Upper lobe of left lung (tissue), 6 donors: Measurements from ENCODE around the gene IPMK. TPM values are rescaled to one million over a fixed set of nuclear protein-coding genes. Genes with fewer than 3 reads are reported as not detected.

ENCODE experiments used
- ATAC-seq, 2 donors: fragments of 200-7000 bp; cut with Tn5 transposase; one replicate each; pipeline ENCODE4 v1.9.1; 2022; ENCODE audit warnings: mild to moderate bottlenecking in 2 of 2, moderate library complexity in 2 of 2; ENCODE audit not compliant: low FRiP score in 2 of 2
- DNase-seq, 2 donors: peaks; one replicate each; pipeline ENCODE4 v3.0.0-alpha.2; 2019 to 2020
- H3K27ac ChIP-seq, 4 donors: fragments of 200-600 bp; sonication (generic); one replicate each; pipeline ENCODE4 v1.5.1; 2016 to 2019
- H3K27me3 ChIP-seq, 4 donors: fragments of 200-600 bp; sonication (generic); one replicate each; pipeline ENCODE4 v1.5.1; 2017 to 2019
- H3K36me3 ChIP-seq, 4 donors: fragments of 200-600 bp; sonication (generic); one replicate each; pipeline ENCODE4 v1.5.1; 2016 to 2019
- H3K4me1 ChIP-seq, 4 donors: fragments of 200-600 bp; sonication (generic); one replicate each; pipeline ENCODE4 v1.5.1; 2018 to 2019
- H3K4me3 ChIP-seq, 4 donors: fragments of 200-600 bp; sonication (generic); one replicate each; pipeline ENCODE4 v1.5.1; 2017 to 2019; ENCODE audit warnings: mild to moderate bottlenecking in 2 of 4, moderate library complexity in 1 of 4
- H3K9me3 ChIP-seq, 4 donors: fragments of 200-600 bp; sonication (generic); one replicate each; pipeline ENCODE4 v1.5.1; 2018 to 2019
- EP300 ChIP-seq, 4 donors: sonication (generic); formaldehyde crosslinking; IDR thresholded peaks; one replicate each; pipeline ENCODE4 v1.5.1; 2017; ENCODE audit warnings: antibody characterized with exemption in 4 of 4, control low read depth in 2 of 4
- POLR2A ChIP-seq, 4 donors: fragments of 450-650 bp; IDR thresholded peaks; one replicate each; pipeline ENCODE4 v1.5.1; 2016 to 2017; ENCODE audit warnings: antibody characterized with exemption in 4 of 4, mild to moderate bottlenecking in 2 of 4
- POLR2AphosphoS5 ChIP-seq, 2 donors: sonication (generic); formaldehyde crosslinking; IDR thresholded peaks; one replicate each; pipeline ENCODE4 v1.5.1; 2017; ENCODE audit warnings: antibody characterized with exemption in 2 of 2
- WGBS, 2 donors: methylation state at CpG; one replicate each; pipeline ENCODE4 v1.1.5; 2017 to 2018; 5-methylcytosine and 5-hydroxymethylcytosine counted together
- total RNA-seq, 6 donors: library from RNA; depleted of rRNA in 4 of 6; stranded (reverse); fragments of >200 nt in 4 of 6; gene quantifications; one replicate each; pipeline versions ENCODE4 v1.1.0 to v1.2.1, GENCODE V29; 2016 to 2021
- TF ChIP-seq, protein P1 (sequence below), 6 experiments: fragments of 450-650 bp in 4 of 6; fragments of 200-600 bp in 2 of 6; sonication (generic) in 2 of 6; IDR thresholded peaks; one replicate each; pipeline ENCODE4 v1.5.1; 2016 to 2019; ENCODE audit warnings: antibody characterized with exemption in 6 of 6
- donor health status: DM: no; HTN: no; CAD: no; lungs with moderate emphysema.
- donor health status: DM: no; HTN: yes; CAD: no; lungs with severe emphysema.

Gene IPMK
- total RNA-seq, 6 donors from 2014 or later = 2.6 to 10.7 (median 5.7) TPM

DNA sequence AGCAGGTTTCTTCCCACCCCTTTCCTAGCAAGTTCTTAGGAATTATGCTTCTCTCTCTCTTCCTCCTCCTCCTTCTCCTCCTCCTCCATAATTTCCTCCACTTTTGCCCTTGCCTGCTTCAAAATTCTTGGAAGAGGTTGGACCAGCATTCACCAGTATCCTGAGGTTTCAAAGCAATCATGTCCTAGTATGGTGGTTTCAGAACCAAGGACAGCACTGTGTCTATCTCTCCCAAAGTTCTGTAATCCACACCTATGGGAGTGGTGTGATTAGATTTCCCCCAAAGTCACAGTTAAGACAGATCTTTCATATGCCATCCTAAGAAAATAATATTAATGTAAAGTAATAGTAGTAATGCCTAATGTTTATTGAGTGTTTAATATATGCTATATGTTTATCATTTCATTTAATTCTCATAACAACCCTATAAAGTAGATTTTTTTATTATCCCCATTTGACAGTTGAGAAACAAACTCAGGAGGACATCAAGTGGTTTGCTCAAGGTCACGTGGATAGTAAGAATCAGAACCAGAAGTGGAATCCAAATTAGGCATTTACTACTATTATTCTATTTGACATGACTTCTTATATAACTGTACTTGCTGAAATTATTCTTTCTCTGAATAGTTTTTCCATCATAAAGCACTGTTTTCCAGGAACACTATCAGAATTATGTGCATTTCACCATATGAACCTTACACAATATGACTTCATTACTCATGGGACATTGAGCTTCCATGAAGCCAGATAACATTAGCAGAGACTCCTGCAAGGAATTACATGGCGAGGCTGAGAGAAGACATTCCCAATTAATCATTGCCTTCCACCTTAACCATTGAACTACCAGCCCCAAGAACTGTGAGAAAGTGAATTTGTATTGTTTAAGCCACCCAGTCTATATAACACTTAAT lies 91.4 kb downstream of the IPMK start:
- no peaks in the 10 kb centered on the region for H3K4me1 ChIP-seq
- TF ChIP-seq POLR2AphosphoS5 (IDR thresholded peaks at IDR 0.05) = no peak
- TF ChIP-seq, protein P1, sequence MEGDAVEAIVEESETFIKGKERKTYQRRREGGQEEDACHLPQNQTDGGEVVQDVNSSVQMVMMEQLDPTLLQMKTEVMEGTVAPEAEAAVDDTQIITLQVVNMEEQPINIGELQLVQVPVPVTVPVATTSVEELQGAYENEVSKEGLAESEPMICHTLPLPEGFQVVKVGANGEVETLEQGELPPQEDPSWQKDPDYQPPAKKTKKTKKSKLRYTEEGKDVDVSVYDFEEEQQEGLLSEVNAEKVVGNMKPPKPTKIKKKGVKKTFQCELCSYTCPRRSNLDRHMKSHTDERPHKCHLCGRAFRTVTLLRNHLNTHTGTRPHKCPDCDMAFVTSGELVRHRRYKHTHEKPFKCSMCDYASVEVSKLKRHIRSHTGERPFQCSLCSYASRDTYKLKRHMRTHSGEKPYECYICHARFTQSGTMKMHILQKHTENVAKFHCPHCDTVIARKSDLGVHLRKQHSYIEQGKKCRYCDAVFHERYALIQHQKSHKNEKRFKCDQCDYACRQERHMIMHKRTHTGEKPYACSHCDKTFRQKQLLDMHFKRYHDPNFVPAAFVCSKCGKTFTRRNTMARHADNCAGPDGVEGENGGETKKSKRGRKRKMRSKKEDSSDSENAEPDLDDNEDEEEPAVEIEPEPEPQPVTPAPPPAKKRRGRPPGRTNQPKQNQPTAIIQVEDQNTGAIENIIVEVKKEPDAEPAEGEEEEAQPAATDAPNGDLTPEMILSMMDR (IDR thresholded peaks at IDR 0.05) = no peak
- TF ChIP-seq EP300 (IDR thresholded peaks at IDR 0.05) = no peak
- TF ChIP-seq POLR2A (IDR thresholded peaks at IDR 0.05) = no peak
- ATAC-seq (no peak), DNase-seq (no peak)
- H3K27me3 ChIP-seq = no peaks in the 10 kb centered on the region
- 23 to 32% methylated on average over 2 of the region's 2 CpGs for WGBS, 2 donors
- no peaks in the 10 kb centered on the region for H3K36me3 ChIP-seq
- H3K9me3 ChIP-seq = no peaks in the 10 kb centered on the region
- no peak overlapping the region for H3K4me3 ChIP-seq
- H3K27ac ChIP-seq = no peak overlapping the region

- Histone ChIP-seq H3K27ac (no peak overlapping the region), H3K36me3 (no peaks in the 10 kb centered on the region), H3K4me3 (no peak overlapping the region), H3K27me3 (no peaks in the 10 kb centered on the region), H3K4me1 (no peaks in the 10 kb centered on the region), H3K9me3 (no peaks in the 10 kb centered on the region)
- DNase-seq = no peak
- WGBS, 2 donors = 90 to 93% methylated on average over 5 of the region's 5 CpGs
- TF ChIP-seq EP300 (IDR thresholded peaks at IDR 0.05) = no peak
- TF ChIP-seq POLR2AphosphoS5 (IDR thresholded peaks at IDR 0.05) = no peak
- TF ChIP-seq POLR2A (IDR thresholded peaks at IDR 0.05) = no peak
- TF ChIP-seq, protein P1 (IDR thresholded peaks at IDR 0.05) = no peak
- no peak for ATAC-seq
Measured at GRCh38 chr10:58174831-58175230, 92.9 kb downstream of the IPMK start.

GRCh38 chr10:58173391-58173790 lies 94.3 kb downstream of the IPMK start:
- H3K9me3 ChIP-seq = no peaks in the 10 kb centered on the region
- no peaks in the 10 kb centered on the region for H3K27me3 ChIP-seq
- no peaks in the 10 kb centered on the region for H3K4me1 ChIP-seq
- H3K4me3 ChIP-seq = no peak overlapping the region
- DNase-seq = no peak
- H3K36me3 ChIP-seq = no peaks in the 10 kb centered on the region
- H3K27ac ChIP-seq = no peak overlapping the region
- 62 to 69% methylated on average over 2 of the region's 2 CpGs for WGBS, 2 donors
- no peak for ATAC-seq
- TF ChIP-seq, protein P1 (IDR thresholded peaks at IDR 0.05) = no peak
- TF ChIP-seq POLR2A (IDR thresholded peaks at IDR 0.05) = no peak
- no peak for TF ChIP-seq POLR2AphosphoS5 (IDR thresholded peaks at IDR 0.05)
- TF ChIP-seq EP300 (IDR thresholded peaks at IDR 0.05) = no peak

GRCh38 chr10:58171146-58171545 lies 96.5 kb downstream of the IPMK start:
- ATAC-seq (no peak), DNase-seq (no peak)
- no peak overlapping the region for H3K4me3 ChIP-seq
- H3K9me3 ChIP-seq = no peaks in the 10 kb centered on the region
- WGBS, 2 donors = 83 to 93% methylated on average over 1 of the region's 1 CpG
- TF ChIP-seq POLR2AphosphoS5 (IDR thresholded peaks at IDR 0.05) (no peak), POLR2A (IDR thresholded peaks at IDR 0.05) (no peak), EP300 (IDR thresholded peaks at IDR 0.05) (no peak)
- TF ChIP-seq, protein P1 (IDR thresholded peaks at IDR 0.05) = no peak
- no peaks in the 10 kb centered on the region for H3K27me3 ChIP-seq
- H3K36me3 ChIP-seq = no peaks in the 10 kb centered on the region
- H3K4me1 ChIP-seq = no peaks in the 10 kb centered on the region
- no peak overlapping the region for H3K27ac ChIP-seq

DNA sequence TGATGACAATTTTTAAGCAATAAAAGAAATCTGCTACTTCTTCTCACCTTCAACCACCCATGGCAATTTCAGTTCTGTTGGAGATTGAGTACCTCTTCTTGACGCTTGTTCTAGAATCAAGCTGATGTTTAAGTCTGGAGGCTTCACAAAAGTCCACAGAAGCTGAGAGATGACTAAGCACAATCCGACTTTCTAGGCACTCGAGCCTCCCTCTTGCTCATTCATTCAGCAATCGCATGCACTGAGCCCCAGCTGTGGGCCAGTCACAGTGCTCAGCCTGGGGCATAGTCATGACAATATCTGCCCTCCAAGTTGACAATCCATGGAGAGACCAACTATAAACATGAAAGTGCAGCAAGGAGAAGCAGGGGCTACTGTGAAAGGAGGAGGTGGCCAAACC lies 103.2 kb downstream of the IPMK start:
- Histone ChIP-seq H3K4me3 (no peak overlapping the region), H3K27ac (no peak overlapping the region), H3K36me3 (no peaks in the 10 kb centered on the region), H3K27me3 (no peaks in the 10 kb centered on the region), H3K4me1 (no peaks in the 10 kb centered on the region), H3K9me3 (no peaks in the 10 kb centered on the region)
- no peak for TF ChIP-seq POLR2A (IDR thresholded peaks at IDR 0.05)
- TF ChIP-seq POLR2AphosphoS5 (IDR thresholded peaks at IDR 0.05) = no peak
- TF ChIP-seq EP300 (IDR thresholded peaks at IDR 0.05) = no peak
- TF ChIP-seq, protein P1 (IDR thresholded peaks at IDR 0.05) = no peak
- no peak for DNase-seq
- WGBS, 2 donors = 73% methylated on average over 4 of the region's 4 CpGs
- ATAC-seq = no peak
